HG02852 (cell line): ENCODE results near the gene SRPK2.

Experiments used
- ATAC-seq: cut with Tn5 transposase; IDR thresholded peaks from one replicate; pipeline ENCODE4 v1.9.1; 2021; ENCODE audit warnings: mild to moderate bottlenecking, moderate library complexity; ENCODE audit not compliant: unreplicated experiment

Gene SRPK2

DNA sequence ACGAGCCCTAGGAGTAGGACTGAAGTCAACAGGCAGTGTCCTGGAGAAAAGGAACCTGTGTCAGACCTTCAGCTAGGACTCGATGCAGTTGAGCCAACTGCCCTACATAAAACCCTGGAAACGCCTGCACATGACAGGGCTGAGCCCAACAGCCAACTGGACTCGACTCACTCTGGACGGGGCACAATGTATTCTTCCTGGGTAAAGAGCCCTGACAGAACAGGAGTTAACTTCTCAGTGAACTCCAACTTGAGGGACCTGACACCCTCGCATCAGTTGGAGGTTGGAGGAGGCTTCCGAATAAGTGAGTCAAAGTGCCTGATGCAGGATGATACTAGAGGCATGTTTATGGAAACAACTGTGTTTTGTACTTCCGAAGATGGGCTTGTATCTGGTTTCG, 281.3 kb downstream of the SRPK2 start:
- ATAC-seq, result no peak

DNA sequence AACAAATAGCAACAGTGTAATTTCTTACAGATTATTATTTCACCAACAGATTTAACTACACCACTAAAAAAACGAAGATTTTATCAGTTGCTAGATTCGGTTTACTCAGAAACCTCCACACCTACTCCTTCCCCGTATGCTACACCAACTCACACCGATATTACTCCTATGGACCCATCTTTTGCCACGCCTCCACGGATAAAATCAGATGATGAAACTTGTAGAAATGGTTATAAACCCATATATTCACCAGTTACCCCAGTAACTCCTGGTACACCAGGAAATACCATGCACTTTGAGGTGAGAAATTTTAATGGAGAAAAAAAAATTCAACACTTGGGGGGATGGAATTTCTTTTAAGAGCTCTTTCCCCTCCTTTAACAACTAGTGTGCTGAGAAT, 282.2 kb downstream of the SRPK2 start:
- ATAC-seq, result no peak

DNA sequence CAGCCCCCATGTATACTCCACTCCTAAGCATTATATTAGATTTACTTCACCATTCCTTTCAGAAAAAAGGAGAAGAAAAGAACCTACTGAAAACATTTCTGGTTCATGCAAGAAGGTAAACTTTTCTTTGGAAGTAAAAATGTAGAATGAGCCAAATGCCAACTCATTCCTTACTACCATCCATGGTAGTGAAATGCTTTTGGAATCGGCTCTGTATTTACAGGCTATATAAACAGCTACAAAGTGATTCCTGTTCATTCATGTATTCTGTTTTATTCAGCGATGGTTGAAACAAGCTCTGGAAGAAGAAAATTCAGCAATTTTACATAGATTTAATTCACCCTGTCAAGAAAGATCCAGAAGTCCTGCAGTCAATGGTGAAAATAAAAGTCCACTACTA, 283.1 kb downstream of the SRPK2 start:
- no peak for ATAC-seq

DNA sequence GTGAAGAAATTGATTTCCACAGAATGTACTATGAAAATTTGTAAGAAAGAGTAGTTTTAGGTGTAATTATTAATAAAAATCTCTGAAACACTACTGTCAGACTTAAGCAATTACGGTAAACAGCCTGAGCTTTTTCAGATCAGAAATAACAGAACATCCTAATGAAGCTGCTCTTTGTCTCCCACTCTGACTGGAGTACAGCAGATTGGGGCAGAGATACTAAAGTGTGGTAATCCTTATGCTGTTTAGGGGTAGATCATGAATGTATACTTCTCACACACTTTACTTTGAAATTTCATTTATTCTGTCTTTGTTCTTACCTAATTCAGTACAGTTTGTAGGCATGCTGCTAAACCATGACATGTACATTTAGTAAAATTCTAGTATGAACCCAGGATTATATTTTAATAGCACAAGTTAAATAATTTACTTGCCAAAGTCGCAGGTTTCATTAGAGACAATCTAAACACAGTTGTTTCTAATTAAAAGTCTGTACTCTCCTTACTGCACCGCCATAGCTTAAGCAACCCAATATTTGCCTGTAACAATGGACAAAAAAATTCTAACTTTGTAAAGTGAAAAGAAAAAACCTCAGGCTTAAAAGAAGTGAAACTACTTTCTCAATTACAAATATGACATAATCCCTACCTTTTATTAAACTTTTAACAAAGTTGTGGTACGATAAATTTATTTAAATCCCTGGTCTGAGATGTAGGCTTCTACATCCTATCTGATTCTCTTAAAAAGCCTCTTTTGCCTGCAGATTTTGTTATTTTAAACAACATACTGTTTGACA, 286.0 kb downstream of the SRPK2 start:
- ATAC-seq, result no peak

DNA sequence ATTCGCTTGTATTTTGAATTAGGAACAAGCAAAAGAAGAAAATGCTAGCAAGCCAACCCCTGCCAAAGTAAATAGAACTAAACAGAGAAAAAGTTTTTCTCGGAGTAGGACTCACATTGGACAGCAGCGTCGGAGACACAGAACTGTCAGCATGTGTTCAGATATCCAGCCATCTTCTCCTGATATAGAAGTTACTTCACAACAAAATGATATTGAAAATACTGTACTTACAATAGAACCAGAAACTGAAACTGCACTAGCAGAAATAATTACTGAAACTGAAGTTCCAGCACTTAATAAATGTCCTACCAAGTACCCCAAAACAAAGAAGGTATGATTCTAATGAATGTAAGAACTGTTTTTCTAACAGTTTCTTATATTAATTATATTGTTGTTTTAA, 286.9 kb downstream of the SRPK2 start:
- ATAC-seq, result no peak

DNA sequence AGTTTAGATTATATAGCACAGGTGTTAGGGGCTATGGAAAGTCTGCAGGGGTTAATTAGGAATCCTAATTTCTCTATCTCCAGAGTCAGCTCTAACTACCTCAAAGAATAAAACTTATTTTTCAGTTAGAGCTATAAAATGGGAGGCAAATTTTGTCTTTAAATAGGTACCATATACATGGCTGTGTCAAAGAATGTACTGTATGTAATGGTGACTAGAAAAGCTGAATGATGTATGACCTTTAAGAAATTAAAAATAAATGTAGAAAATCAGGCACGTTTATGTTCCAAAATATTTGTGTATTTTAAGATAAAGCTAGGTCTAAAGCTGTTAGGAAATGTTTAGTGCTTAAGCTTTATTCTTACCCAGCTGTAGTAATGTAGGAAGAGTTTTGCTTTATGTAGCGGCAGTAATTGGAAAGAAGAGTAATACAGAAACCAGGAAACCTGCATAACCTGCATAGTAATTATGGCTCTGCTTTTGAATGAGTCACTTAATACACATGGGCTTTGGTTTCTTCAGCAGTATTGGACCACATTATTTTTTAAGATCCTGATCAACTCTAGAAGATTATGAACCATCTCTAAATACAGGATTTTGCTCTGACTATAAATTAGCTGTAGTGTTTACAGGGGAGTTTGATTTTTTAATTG, 289.7 kb downstream of the SRPK2 start:
- peak; percentile 81 for ATAC-seq

DNA sequence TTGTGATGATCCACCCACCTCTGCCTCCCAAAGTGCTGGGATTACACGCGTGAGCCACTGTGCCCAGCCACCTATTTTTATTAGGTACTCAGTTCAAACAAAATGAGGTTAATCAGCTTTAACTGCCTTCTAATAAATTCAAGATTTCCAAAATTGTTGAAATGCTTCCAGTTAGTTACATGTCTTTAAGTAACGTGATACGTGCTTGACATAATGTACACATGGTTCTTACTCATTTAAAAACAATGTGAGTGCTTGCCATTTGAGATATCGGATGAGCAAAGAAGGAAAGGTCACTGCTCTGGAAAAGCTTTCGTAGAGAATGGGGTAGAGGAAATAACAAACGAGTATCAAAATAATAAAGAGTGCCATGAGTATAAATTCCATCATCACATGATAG, 291.1 kb downstream of the SRPK2 start:
- ATAC-seq, result no peak

DNA sequence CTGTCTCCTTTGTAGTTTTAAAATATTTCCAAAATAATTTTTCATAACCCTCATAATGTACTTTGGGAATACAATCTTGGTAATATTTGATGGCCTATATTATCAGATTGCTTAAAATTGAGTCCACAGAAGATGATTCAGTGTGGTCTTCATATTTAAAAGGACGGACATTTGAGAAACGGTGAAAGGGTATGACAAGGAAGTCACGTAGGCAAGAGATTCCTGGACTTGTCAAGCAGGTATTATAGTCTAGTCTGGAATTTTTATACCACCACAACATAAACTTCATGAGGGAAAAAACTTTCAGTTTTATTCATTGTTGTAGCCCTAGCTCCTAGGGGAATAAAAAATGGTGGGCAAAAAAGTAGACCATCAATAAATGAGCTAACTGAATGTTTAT, 292.4 kb downstream of the SRPK2 start:
- ATAC-seq, result no peak

DNA sequence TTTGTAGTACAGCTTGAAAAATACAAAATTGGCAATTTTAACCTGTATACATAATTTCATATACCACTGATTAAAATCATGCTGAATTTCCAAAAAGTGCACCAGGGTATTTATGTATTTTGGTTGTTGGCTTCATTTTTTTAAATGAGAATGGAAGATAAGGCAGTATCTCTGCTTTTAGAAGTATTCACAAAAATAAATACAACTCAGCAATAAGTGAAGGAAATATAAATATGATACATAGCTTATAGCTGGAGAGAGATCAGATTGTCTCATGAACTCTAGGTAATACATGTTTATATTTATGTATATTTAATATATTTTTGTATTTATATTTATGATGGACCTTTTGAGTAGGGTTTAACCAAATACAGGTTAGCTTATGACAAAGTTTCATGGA, 293.8 kb downstream of the SRPK2 start:
- no peak for ATAC-seq

DNA sequence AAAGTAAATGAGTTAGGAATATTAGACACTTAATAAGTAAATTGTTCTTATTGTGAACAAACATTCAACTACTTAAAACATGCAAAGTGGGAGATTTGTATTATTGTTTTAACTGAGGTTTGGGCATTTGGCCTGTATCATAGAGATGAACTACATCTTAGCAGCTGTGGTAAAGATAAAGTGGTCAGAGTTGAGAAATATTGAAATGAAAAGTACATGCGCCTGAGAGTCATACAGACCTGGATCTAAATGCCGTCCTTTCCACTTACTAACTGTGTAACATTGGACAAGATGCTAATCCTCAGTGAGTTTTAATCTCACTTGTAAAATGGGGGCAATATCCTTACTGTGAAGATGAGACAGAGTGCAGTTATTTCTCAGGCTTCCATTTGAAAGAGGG, 300.3 kb downstream of the SRPK2 start:
- ATAC-seq, result no peak

DNA sequence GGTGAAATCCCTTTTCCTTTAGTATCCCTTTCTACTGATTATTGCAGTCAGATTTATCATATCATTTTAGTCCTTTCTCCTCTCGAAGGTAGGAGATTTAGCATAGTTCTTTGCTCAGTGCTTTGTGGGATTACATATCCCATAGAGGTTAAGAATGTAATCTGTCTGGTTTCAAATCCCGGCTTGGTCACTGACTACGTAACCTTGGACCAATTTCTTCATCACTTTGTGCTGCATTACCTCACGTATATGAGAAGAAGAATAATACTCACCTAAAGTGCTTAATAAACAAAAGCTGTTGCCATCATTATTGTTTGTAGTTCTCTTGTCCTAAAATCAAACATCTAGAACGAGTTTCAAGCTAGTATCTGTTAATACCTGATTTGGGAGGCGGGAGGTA, 300.7 kb downstream of the SRPK2 start:
- ATAC-seq, result no peak

DNA sequence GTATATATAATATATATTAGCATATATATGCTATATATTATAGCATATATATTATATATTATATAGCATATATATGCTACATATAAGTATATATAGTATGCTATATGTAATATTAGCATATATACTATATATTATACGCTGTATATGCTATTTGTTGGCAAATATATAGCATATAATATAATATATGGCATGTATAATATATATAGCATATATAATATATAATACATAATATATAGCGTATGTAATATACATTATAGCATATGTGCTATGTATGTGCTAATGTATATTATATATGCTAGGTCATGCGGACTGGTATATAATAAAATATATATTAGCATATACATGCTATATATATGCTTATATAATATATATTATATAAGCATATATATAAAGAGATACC, 301.9 kb downstream of the SRPK2 start:
- ATAC-seq, result no peak

DNA sequence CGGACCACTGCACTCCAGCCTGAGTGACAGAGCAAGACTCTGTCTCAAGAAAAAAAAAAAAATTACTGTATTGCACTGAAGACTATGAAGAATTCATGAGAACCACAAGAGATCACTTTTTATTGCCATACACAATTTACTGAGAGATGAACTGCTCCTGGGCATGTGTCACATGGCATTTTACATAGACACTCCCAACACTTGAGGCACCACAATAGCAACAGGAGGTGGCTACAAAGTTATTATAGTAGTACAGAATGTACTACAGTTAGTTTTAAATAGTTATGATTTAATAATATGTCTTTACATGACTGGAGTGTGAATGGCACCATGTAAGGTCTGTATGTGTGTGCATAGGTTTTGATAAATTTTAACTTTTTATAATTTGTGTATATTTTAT, 304.1 kb downstream of the SRPK2 start:
- no peak for ATAC-seq

DNA sequence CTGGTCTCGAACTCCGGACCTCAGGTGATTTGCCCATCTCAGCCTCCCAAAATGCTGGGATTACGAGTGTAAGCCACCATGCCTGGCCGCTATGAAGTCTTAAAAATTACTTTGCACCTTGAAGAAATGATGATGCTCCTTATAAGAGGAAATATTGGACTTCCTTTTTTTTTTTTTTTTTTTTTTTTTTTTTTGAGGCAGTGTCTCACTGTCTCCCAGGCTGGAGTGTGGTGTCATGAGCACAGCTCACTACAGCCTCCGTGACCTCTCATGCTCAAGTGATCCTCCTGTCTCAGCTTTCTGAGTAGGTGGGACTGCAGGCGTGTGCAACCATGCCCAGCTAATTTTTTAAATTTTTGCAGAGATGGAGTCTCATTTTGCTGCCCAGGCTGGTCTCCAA, 309.4 kb downstream of the SRPK2 start:
- no peak for ATAC-seq

DNA sequence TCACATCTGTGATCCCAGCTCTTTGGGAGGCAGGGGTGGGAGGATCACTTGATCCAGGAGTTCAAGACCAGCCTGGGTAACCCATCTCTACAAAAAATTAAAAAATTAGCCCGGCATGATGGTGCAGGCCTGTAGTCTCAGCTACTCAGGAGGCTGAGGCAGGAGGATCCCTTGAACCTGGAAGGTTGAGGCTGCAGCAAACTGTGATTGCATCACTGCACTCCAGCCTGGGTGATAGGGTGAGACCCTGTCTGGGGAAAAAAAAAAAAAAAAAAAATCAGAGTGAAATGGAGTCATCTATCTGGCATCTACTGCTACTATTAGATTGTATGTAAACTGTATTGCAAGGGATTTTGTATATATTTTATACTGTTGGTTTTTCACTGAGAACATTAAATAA, 315.6 kb downstream of the SRPK2 start:
- ATAC-seq, result no peak

DNA sequence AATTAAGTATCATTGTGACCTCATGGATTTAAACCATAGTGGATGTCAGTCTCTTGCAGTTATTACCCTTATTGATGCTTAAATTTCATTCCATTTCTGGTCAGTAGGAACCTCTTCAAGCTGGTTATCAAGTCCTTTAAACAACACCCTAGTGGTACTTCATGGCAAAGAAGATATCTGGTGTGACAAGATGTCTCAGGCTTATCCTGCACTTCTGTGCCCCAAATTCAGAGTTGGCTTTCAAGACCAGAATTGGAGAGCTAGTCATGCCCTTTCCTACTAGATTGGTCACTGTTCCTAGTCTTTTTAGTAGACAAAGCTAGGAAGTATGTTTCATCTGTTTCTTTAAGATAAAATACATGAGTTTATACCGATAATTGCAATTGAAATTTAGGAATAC, 319.8 kb downstream of the SRPK2 start:
- no peak for ATAC-seq

DNA sequence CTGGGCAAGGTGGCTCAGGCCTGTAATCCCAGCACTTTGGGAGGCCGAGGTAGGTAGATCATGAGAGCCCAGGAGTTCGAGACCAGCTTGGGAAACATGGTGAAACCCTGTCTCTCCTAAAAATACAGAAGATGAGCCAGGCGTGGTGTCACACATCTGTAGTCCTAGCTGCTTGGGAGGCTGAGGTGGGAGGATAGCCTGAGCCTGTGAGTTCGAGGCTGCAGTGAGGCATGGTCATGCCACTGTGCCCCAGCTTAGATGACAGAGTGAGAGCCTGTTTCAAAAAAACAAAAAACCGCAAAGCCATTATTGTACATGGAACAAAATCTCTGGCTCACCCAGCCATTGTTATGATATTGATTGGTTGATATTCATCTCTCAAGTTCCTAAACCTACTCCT, 321.0 kb downstream of the SRPK2 start:
- no peak for ATAC-seq
